Tibial nerve (tissue), 4 donors: Measurements from ENCODE around the gene GFM2.

Experiments
- EP300 ChIP-seq, 2 donors: sonication (generic); formaldehyde crosslinking; IDR thresholded peaks; one replicate each; pipeline ENCODE4 v1.6.1; 2017; ENCODE audit warnings: antibody characterized with exemption in 2 of 2, mild to moderate bottlenecking in 1 of 2
- POLR2A ChIP-seq, 2 donors: fragments of 450-650 bp; IDR thresholded peaks; one replicate each; pipeline ENCODE4 v1.6.1; 2017; ENCODE audit warnings: antibody characterized with exemption in 2 of 2, mild to moderate bottlenecking in 2 of 2, moderate library complexity in 2 of 2
- TF ChIP-seq, protein P1 (sequence below), 5 experiments: fragments of 200-600 bp in 3 of 5; fragments of 450-650 bp in 2 of 5; sonication (generic) in 3 of 5; IDR thresholded peaks; one replicate each; pipeline ENCODE4 v1.5.1; 2016 to 2019; ENCODE audit warnings: antibody characterized with exemption in 5 of 5, mild to moderate bottlenecking in 3 of 5, moderate library complexity in 2 of 5

GRCh38 chr5:74786851-74787250, 19.9 kb upstream of the GFM2 start:
- TF ChIP-seq POLR2A (IDR thresholded peaks at IDR 0.05), result no peak
- no peak for TF ChIP-seq EP300 (IDR thresholded peaks at IDR 0.05)
- TF ChIP-seq, protein P1, sequence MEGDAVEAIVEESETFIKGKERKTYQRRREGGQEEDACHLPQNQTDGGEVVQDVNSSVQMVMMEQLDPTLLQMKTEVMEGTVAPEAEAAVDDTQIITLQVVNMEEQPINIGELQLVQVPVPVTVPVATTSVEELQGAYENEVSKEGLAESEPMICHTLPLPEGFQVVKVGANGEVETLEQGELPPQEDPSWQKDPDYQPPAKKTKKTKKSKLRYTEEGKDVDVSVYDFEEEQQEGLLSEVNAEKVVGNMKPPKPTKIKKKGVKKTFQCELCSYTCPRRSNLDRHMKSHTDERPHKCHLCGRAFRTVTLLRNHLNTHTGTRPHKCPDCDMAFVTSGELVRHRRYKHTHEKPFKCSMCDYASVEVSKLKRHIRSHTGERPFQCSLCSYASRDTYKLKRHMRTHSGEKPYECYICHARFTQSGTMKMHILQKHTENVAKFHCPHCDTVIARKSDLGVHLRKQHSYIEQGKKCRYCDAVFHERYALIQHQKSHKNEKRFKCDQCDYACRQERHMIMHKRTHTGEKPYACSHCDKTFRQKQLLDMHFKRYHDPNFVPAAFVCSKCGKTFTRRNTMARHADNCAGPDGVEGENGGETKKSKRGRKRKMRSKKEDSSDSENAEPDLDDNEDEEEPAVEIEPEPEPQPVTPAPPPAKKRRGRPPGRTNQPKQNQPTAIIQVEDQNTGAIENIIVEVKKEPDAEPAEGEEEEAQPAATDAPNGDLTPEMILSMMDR (IDR thresholded peaks at IDR 0.05), result no peak
